Chondrocyte (in vitro differentiated cells): ENCODE measurements around the gene ZKSCAN5. TPM values are rescaled to one million over a fixed set of nuclear protein-coding genes. Genes with fewer than 3 reads are reported as not detected.
"Not testable (repeated sequence)": the region's sequence is repeated elsewhere in the genome, so short reads cannot be mapped to it uniquely, and the experiment has no call there.

Source experiments
- DNase-seq: peaks from one replicate; pipeline ENCODE4 v3.0.0; 2021; ENCODE audit warnings: mixed read lengths, low spot score
- H3K27ac Mint-ChIP-seq: one replicate; pipeline ENCODE4 v1.8.0; 2021; ENCODE audit warnings: mild to moderate bottlenecking, moderate library complexity, mixed read lengths; ENCODE audit not compliant: unreplicated experiment
- H3K27me3 Mint-ChIP-seq: 2 replicates; pipeline ENCODE4 v1.8.0; 2021; ENCODE audit warnings: low read depth, mixed read lengths
- H3K36me3 Mint-ChIP-seq: 2 replicates; pipeline ENCODE4 v1.8.0; 2021; ENCODE audit warnings: low read depth, mixed read lengths
- H3K4me1 Mint-ChIP-seq: 2 replicates; pipeline ENCODE4 v1.8.0; 2021; ENCODE audit warnings: low read depth, mild to moderate bottlenecking, mixed read lengths
- H3K4me3 Mint-ChIP-seq: one replicate; pipeline ENCODE4 v1.8.0; 2021; ENCODE audit warnings: mild to moderate bottlenecking, moderate library complexity, mixed read lengths; ENCODE audit not compliant: unreplicated experiment
- H3K9me3 Mint-ChIP-seq: 2 replicates; pipeline ENCODE4 v1.8.0; 2021; ENCODE audit warnings: low read depth, mixed read lengths
- total RNA-seq: library from RNA; stranded (reverse); gene quantifications from 3 replicates; pipeline ENCODE4 v1.2.1, GENCODE V29; 2021
- TF ChIP-seq, protein P1 (sequence below): fragments of 200-600 bp; sonication (generic); IDR thresholded peaks from 2 replicates; pipeline ENCODE4 v1.5.0; 2021; ENCODE audit warnings: antibody characterized with exemption, mild to moderate bottlenecking, moderate library complexity

ZKSCAN5 gene
- total RNA-seq, 1 donor from 2014 or later = 12.4 TPM

DNA sequence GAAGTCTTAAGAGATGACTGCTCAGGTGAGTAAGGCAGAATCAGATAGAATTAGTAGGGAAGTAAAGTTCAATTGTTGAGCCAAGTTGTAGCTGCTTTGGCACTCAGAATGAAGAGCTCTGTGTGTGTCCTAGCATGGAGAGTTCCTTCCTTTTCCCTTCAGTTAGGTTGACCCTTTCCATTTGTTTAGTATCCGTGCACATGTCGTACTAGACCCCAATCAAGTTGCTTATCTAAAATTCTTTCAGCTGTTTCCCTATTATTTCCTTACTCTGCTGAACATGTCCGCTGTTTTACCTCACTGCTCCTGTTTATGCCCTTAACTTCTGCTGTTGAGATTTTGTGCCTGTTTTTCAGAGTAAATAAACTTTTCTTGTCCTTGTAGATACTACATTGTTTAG lies 67.3 kb downstream of the ZKSCAN5 start:
- TF ChIP-seq, protein P1, sequence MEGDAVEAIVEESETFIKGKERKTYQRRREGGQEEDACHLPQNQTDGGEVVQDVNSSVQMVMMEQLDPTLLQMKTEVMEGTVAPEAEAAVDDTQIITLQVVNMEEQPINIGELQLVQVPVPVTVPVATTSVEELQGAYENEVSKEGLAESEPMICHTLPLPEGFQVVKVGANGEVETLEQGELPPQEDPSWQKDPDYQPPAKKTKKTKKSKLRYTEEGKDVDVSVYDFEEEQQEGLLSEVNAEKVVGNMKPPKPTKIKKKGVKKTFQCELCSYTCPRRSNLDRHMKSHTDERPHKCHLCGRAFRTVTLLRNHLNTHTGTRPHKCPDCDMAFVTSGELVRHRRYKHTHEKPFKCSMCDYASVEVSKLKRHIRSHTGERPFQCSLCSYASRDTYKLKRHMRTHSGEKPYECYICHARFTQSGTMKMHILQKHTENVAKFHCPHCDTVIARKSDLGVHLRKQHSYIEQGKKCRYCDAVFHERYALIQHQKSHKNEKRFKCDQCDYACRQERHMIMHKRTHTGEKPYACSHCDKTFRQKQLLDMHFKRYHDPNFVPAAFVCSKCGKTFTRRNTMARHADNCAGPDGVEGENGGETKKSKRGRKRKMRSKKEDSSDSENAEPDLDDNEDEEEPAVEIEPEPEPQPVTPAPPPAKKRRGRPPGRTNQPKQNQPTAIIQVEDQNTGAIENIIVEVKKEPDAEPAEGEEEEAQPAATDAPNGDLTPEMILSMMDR = no peak
- Mint-ChIP-seq H3K36me3 (peaks cover 35% of the 10 kb centered on the region), H3K4me3 (no peak overlapping the region), H3K27ac (no peak overlapping the region), H3K9me3 (no peaks in the 10 kb centered on the region), H3K27me3 (no peaks in the 10 kb centered on the region), H3K4me1 (no peaks in the 10 kb centered on the region)
- no peak for DNase-seq

- H3K27ac Mint-ChIP-seq = no peak overlapping the region
- no peak overlapping the region for H3K4me3 Mint-ChIP-seq
- no peaks in the 10 kb centered on the region for H3K9me3 Mint-ChIP-seq
- no peak for DNase-seq
- H3K36me3 Mint-ChIP-seq = peaks cover 30% of the 10 kb centered on the region
- H3K27me3 Mint-ChIP-seq = no peaks in the 10 kb centered on the region
- TF ChIP-seq, protein P1 = no peak
- H3K4me1 Mint-ChIP-seq = no peaks in the 10 kb centered on the region
These were observed 68.8 kb downstream of the ZKSCAN5 start for GRCh38 chr7:99573257-99573656.

DNA sequence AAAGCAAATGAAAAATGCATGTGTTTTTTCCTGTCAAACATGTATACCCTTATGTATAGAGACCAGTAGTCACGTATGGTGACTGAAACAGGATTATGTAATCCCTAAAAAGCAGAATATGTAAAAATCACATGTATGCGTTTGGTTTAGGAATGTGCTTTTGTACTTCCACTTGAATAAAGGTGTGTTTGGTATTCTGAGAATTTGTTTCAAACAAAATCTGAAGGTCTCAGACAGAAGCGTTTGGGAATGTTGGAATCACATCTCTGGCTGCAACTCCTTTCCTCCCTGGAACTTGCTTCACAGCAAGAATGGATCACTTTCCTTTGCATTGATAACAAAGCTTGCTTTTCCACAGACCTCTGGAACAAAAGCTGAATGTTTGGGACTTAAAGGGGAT lies 71.8 kb downstream of the ZKSCAN5 start:
- H3K4me3 Mint-ChIP-seq = no peak overlapping the region
- no peak overlapping the region for H3K27ac Mint-ChIP-seq
- H3K9me3 Mint-ChIP-seq = no peaks in the 10 kb centered on the region
- H3K4me1 Mint-ChIP-seq = peaks cover 12% of the 10 kb centered on the region
- TF ChIP-seq, protein P1 = no peak
- H3K27me3 Mint-ChIP-seq = no peaks in the 10 kb centered on the region
- no peak for DNase-seq
- peaks cover 27% of the 10 kb centered on the region for H3K36me3 Mint-ChIP-seq

- no peaks in the 10 kb centered on the region for H3K9me3 Mint-ChIP-seq
- no peak for DNase-seq
- no peaks in the 10 kb centered on the region for H3K27me3 Mint-ChIP-seq
- H3K27ac Mint-ChIP-seq = no peak overlapping the region
- peak overlapping the region; percentile 81 for H3K4me3 Mint-ChIP-seq
- no peaks in the 10 kb centered on the region for H3K36me3 Mint-ChIP-seq
- peaks cover 13% of the 10 kb centered on the region for H3K4me1 Mint-ChIP-seq
- TF ChIP-seq, protein P1 = no peak
These were observed 75.0 kb downstream of the ZKSCAN5 start for GRCh38 chr7:99579281-99579955.

DNA sequence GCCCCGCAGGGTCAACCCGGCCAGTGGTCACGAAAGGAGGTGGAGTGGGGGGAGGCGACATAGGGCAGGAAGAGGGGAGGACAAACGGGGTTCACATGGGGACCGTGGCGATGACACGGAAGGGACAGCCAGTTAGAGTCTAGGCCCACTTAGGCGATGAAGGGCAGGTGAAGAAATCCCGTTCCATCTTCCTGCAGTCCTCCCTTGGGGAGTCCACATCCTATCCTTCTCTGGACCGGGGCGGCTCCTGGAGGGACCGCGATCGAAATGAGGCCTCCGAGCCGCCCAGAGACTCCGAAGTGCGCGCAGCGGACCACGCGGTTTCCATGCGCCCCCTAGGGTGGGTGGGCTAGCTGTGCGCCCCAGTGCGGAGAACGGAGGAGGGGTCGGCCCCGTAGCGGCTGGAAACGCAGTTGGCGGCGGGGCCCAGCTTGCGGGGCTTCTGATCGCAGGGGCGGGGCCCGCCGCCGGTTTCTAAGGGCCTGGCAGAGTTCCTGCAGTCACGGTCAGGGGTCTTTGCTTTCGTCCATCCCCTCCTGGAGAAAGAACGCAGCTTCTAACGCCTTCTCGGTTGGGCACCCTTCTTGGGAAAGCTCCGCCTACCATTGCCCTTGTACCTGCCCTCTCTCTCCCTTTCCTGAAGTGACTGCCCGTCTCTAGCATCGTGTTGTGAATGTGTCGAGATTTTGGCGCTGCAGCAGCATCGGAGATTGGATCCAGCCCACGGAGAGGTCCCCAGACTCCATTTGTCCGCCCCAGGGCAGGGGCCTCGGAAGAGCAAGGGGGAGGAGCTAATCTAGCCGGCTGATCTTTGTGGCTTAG lies 75.7 kb downstream of the ZKSCAN5 start:
- Mint-ChIP-seq H3K9me3 (no peaks in the 10 kb centered on the region), H3K4me1 (peaks cover 13% of the 10 kb centered on the region), H3K36me3 (no peaks in the 10 kb centered on the region), H3K4me3 (peak overlapping the region; percentile 81), H3K27me3 (no peaks in the 10 kb centered on the region), H3K27ac (peak overlapping the region; percentile 54)
- TF ChIP-seq, protein P1 = peak; percentile 78
- DNase-seq = peak; percentile 80

GRCh38 chr7:99580778-99581332 lies 76.4 kb downstream of the ZKSCAN5 start:
- peak overlapping the region; percentile 81 for H3K4me3 Mint-ChIP-seq
- H3K9me3 Mint-ChIP-seq, DNase-seq, H3K27ac Mint-ChIP-seq, H3K27me3 Mint-ChIP-seq, H3K36me3 Mint-ChIP-seq: not testable (repeated sequence)
- H3K4me1 Mint-ChIP-seq = peaks cover 13% of the 10 kb centered on the region
